ENCODE data around the gene CES2.

The CES2 gene

GRCh38 chr16:66908116-66908515 is 27.2 kb upstream of the CES2 start:
- DNase-seq (no peak), ATAC-seq (ENCODE audit: insufficient read depth, low read depth) (no peak)
- Histone ChIP-seq H3K27me3 (ENCODE audit: insufficient read depth, low read length, poor library complexity) (no peaks in the 10 kb centered on the region), H3K9ac (ENCODE audit: low read depth, low read length) (no peak overlapping the region), H2AFZ (ENCODE audit: low read depth, low read length) (no peak overlapping the region), H4K20me1 (ENCODE audit: insufficient read depth, low read length) (no peaks in the 10 kb centered on the region), H3K36me3 (ENCODE audit: insufficient read depth, low read length) (no peaks in the 10 kb centered on the region), H3K27ac (ENCODE audit: low read length) (no peak overlapping the region), H3K9me3 (ENCODE audit: insufficient read depth, low read length, severe bottlenecking) (no peaks in the 10 kb centered on the region), H3K4me1 (ENCODE audit: insufficient read depth, low read length) (no peaks in the 10 kb centered on the region), H3K4me3 (ENCODE audit: low read depth in 1 of 2, low read length in 2 of 2) (no peak overlapping the region), H3K79me2 (ENCODE audit: insufficient read depth, low read length) (no peaks in the 10 kb centered on the region), H3K4me2 (ENCODE audit: insufficient read depth, low read length) (no peak overlapping the region)
- TF ChIP-seq EZH2 (IDR thresholded peaks at IDR 0.05; ENCODE audit: borderline replicate concordance, low read depth, low read length, severe bottlenecking), result no peak
- TF ChIP-seq, protein P1, sequence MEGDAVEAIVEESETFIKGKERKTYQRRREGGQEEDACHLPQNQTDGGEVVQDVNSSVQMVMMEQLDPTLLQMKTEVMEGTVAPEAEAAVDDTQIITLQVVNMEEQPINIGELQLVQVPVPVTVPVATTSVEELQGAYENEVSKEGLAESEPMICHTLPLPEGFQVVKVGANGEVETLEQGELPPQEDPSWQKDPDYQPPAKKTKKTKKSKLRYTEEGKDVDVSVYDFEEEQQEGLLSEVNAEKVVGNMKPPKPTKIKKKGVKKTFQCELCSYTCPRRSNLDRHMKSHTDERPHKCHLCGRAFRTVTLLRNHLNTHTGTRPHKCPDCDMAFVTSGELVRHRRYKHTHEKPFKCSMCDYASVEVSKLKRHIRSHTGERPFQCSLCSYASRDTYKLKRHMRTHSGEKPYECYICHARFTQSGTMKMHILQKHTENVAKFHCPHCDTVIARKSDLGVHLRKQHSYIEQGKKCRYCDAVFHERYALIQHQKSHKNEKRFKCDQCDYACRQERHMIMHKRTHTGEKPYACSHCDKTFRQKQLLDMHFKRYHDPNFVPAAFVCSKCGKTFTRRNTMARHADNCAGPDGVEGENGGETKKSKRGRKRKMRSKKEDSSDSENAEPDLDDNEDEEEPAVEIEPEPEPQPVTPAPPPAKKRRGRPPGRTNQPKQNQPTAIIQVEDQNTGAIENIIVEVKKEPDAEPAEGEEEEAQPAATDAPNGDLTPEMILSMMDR (IDR thresholded peaks at IDR 0.05; ENCODE audit: borderline replicate concordance, extremely low read depth, low read length, poor library complexity, severe bottlenecking), result no peak

DNA sequence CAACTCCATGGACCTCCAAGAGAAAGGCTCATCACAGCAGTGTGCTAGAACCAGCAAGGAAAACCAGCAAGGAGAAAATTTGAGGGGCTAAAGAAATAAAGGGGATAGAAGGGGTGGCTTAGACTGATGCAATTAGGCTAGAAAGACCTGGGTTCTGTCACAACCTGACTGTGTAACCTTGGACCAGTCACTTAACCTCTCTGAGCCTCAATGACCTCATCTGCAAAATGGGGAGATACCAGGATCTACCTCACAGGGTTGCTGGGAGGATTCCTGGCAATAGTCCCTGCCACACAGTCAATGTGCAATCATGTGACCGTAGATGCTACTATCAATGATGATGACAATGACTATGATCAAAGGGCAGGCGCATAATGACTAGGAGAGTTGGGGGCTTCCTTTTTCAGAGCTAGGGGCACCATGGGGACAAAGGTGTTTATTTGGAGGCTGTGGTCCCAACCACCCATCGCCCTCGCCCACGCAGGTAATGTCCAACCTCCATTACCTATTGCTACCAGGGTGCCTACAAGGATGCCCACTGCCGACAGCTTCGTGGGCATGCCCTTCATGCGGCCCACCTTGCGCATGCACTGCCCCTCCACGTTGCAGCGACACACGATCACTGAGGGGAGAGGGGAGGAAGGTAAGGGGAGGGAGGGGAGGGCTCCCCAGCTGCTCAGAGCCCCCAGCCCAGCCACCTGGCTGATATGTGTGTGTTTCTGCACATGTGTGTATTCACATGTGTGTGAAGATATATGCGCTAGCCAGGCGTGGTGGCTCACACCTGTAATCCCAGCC is 26.4 kb upstream of the CES2 start:
- H3K9ac ChIP-seq (ENCODE audit: low read depth, low read length), result no peak overlapping the region
- no peak overlapping the region for H2AFZ ChIP-seq (ENCODE audit: low read depth, low read length)
- H3K4me2 ChIP-seq (ENCODE audit: insufficient read depth, low read length), result no peak overlapping the region
- no peaks in the 10 kb centered on the region for H4K20me1 ChIP-seq (ENCODE audit: insufficient read depth, low read length)
- H3K4me1 ChIP-seq (ENCODE audit: insufficient read depth, low read length), result no peaks in the 10 kb centered on the region
- TF ChIP-seq, protein P1 (IDR thresholded peaks at IDR 0.05; ENCODE audit: borderline replicate concordance, extremely low read depth, low read length, poor library complexity, severe bottlenecking), result no peak
- no peaks in the 10 kb centered on the region for H3K36me3 ChIP-seq (ENCODE audit: insufficient read depth, low read length)
- H3K79me2 ChIP-seq (ENCODE audit: insufficient read depth, low read length), result no peaks in the 10 kb centered on the region
- ATAC-seq (ENCODE audit: insufficient read depth, low read depth), result no peak
- H3K9me3 ChIP-seq (ENCODE audit: insufficient read depth, low read length, severe bottlenecking), result no peaks in the 10 kb centered on the region
- H3K4me3 ChIP-seq (ENCODE audit: low read depth in 1 of 2, low read length in 2 of 2), result no peak overlapping the region
- no peak for DNase-seq
- no peak overlapping the region for H3K27ac ChIP-seq (ENCODE audit: low read length)
- no peaks in the 10 kb centered on the region for H3K27me3 ChIP-seq (ENCODE audit: insufficient read depth, low read length, poor library complexity)

DNA sequence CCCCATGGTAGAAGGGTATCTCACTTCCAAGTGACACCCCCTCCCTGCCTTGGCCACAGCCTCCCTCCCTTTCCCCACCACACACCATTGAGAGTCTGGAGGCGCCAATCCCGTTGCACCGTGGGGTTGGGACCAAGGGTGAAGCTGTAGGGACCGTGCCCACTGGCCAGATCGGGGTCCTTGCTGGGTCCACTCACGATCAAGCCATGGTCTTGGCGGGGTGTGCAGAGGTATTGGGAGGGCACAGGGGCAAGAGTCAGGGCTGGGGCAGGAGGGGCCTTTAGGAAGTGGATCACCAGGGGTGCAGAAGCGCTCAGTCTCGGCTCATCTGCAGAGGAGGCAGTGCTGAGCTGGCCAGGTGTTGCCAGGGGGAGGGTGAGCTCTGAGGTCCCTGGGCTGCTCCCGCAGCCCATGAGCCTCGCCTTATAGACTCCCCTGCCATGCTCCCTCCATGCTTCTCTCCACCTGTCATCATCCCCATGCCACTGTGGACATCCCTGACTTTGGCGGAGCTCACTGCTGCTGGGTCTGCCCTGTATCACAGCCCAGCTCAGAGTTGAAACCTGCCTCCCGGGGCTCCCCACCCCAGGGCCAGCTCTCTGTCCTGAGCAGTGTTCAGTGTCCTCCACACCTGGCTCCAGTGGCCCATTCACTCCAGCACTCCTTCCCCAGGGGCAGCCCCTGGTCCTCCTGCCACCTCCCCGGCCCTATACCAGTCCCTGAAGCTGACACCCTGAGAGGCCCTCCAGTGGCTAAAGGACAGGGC is 25.0 kb upstream of the CES2 start:
- no peak overlapping the region for H2AFZ ChIP-seq (ENCODE audit: low read depth, low read length)
- DNase-seq (no peak), ATAC-seq (ENCODE audit: insufficient read depth, low read depth) (no peak; the same call in 2 of the 3 replicates)
- no peak overlapping the region for H3K4me2 ChIP-seq (ENCODE audit: insufficient read depth, low read length)
- H3K9ac ChIP-seq (ENCODE audit: low read depth, low read length), result no peak overlapping the region
- no peaks in the 10 kb centered on the region for H3K36me3 ChIP-seq (ENCODE audit: insufficient read depth, low read length)
- no peak overlapping the region for H3K4me3 ChIP-seq (ENCODE audit: low read depth in 1 of 2, low read length in 2 of 2)
- no peak overlapping the region for H3K27ac ChIP-seq (ENCODE audit: low read length)
- no peaks in the 10 kb centered on the region for H3K4me1 ChIP-seq (ENCODE audit: insufficient read depth, low read length)
- H3K9me3 ChIP-seq (ENCODE audit: insufficient read depth, low read length, severe bottlenecking), result no peaks in the 10 kb centered on the region
- no peak for TF ChIP-seq EZH2 (IDR thresholded peaks at IDR 0.05; ENCODE audit: borderline replicate concordance, low read depth, low read length, severe bottlenecking)
- TF ChIP-seq, protein P1 (IDR thresholded peaks at IDR 0.05; ENCODE audit: borderline replicate concordance, extremely low read depth, low read length, poor library complexity, severe bottlenecking), result no peak
- H3K79me2 ChIP-seq (ENCODE audit: insufficient read depth, low read length), result no peaks in the 10 kb centered on the region
- H4K20me1 ChIP-seq (ENCODE audit: insufficient read depth, low read length), result no peaks in the 10 kb centered on the region
- H3K27me3 ChIP-seq (ENCODE audit: insufficient read depth, low read length, poor library complexity), result no peaks in the 10 kb centered on the region
